ENCODE measurements around the gene STXBP1.
A peak's percentile ranks its signal among the peaks of the same experiment; 100 is the strongest.

The STXBP1 gene

DNA sequence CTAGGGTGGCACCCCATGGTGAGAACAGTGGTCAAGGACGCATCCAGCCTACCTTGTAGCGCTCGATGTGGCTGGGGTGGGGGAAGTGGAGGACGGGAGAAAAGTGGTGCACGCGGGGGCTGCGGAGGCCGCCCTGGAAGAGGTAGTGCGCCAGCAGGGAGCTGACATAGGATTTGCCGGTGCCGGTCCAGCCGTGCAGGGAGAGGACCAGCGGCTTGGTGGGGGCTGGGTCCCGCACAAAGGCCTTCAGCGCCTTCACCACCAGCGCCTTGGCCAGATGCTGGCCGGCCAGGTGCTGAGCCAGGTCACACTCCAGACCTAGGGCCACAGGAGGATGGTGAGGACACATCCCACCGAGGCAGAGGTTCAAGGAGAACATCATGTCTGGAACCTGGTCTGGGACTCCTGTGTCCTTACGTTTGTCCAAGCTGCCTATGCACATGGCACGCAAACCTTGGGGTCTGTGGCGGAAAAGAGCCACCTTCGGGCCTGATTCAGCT, 122.2 kb downstream of the STXBP1 start:
- no peak for DNase-seq (ENCODE audit: low read depth in 2 of 2)

- peak; percentile 84 to 87 for DNase-seq (ENCODE audit: low read depth in 2 of 2)
Measured at GRCh38 chr9:127734747-127735529, 122.9 kb downstream of the STXBP1 start, which contains the start of gene TOR2A. Gene TOR2A (minus strand): TSS chr9:127735294. CDS start chr9:127735270, 24 bp downstream.

DNA sequence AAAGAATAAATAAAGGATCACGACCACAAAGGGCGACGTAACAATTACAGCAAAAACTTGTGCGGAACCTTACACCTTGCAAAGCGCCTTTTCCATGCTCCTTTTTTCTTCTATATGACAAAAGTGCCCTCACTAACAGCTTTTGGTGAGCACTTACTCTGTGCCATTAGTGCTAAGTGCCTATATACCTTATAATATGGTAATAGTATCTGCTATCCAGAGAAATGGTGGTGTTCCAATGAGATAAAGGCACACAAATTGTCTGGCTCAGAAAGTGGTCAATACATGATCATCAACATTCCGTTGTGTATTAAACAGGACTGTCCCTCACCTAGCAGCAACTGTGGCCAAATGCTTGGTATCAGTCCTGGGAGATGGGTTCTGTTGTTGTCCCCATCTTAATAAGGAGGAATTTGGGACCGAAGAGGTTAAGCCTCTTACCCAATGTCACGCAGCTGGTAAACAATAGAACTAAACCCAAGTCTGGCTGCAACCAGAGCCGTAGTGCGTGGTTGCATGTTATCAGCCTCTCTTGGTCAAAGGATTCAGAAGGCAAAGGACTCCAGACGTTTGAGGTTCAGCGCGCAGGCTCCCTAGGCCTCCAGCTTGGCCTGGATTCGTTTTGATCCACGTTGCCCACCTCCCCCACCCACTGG, 123.6 kb downstream of the STXBP1 start:
- no peak for DNase-seq (ENCODE audit: low read depth in 2 of 2)

DNA sequence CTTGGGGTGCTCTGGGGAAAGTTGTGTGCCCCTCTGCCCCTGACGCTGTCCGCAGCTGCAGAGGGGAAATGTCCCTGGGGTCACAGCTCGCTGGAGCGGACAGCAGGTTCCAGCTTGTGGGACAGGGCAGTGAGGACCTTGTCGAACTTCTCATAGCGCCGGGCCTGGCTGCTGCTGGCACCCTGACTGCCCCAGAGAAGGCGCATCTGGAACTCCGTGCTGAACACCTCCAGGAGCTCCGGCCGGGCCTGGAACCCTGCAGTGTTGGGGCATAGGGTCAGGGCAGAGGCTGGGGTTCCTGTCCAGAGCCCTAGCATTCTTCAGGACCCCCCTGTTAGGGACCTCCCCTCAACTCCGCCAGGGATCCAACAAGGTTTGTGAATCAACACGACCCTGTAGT, 126.6 kb downstream of the STXBP1 start:
- no peak for DNase-seq (ENCODE audit: low read depth in 2 of 2)

GRCh38 chr9:127739614-127740330, 127.7 kb downstream of the STXBP1 start:
- DNase-seq (ENCODE audit: low read depth in 2 of 2) = no peak

DNA sequence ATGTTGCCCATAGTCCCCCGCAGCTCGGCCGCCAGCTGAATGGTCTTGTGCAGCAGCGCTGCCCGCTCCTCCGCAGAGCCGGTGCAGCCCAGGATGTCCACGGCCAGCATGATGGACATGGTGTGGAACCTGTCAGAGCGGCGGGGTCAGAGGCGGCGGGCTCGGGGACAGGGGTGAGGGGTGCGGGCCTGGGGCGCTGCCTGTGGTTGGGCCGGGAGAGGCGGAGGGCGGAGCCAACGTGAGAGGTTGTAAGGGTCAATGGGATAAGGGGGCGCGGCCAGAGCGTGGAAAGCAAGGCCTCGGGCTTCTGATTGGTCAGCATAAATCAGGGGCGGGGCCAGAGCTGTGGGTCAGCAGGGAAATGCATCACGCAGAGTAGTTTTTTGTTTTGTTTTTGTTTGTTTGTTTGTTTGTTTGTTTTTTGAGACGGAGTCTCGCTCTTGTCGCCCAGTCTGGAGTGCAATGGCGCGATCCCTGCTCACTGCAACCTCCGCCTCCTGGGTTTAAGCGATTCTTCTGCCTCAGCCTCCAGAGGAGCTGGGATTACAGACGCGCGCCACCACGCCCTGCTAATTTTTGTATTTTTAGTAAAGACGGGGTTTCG, 129.9 kb downstream of the STXBP1 start:
- no peak for DNase-seq (ENCODE audit: low read depth in 2 of 2)

Data from fibroblast of skin of left biceps (primary cell).